ENCODE results near the gene PAAF1. TPM values are rescaled to one million over a fixed set of nuclear protein-coding genes. Genes with fewer than 3 reads are reported as not detected.

Gene PAAF1
- total and polyA plus RNA-seq, 2 experiments from 2014 or later, result 13.6 to 18.1 TPM

DNA sequence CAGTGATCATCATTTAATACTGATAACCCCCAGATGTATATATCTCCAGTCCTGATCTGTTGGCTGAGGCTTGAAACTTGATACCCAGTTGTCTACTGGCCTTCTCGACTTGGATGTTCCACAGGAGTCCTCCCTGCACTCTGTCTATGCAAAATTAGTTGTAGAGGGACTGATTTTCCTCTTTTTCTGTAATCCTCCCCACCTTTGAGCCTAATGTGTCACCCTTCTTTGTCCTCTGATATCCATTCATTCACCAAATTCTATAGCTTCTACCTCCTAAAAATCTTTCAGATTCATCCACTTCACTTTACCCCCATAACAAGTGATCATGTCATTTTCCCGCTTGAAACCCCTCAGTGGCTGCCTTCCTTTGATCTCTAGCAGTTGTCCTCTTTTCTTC is 16.6 kb upstream of the PAAF1 start:
- Mint-ChIP-seq H3K4me1 (peaks cover 7% of the 10 kb centered on the region), H3K27ac (no peak overlapping the region), H3K4me3 (no peak overlapping the region), H3K36me3 (ENCODE audit: low read depth) (peaks cover 5% of the 10 kb centered on the region; the same call in 1 of the 3 replicates), H3K9me3 (no peaks in the 10 kb centered on the region; the same call in 2 of the 3 replicates), H3K27me3 (ENCODE audit: insufficient read depth, low read depth, poor library complexity) (no peaks in the 10 kb centered on the region)
- Histone ChIP-seq H3K27ac (ENCODE audit: low read depth) (no peak overlapping the region), H3K9me2 (ENCODE audit: insufficient read depth) (no peaks in the 10 kb centered on the region), H3K27me3 (ENCODE audit: insufficient read depth) (no peaks in the 10 kb centered on the region), H4K20me1 (replicated peaks; ENCODE audit: insufficient read depth) (no peaks in the 10 kb centered on the region), H3K79me2 (replicated peaks; ENCODE audit: insufficient read depth) (no peaks in the 10 kb centered on the region), H3K36me3 (ENCODE audit: insufficient read depth) (no peaks in the 10 kb centered on the region; the same call in 1 of the 2 replicates), H3K4me3 (no peak overlapping the region), H2AFZ (no peak overlapping the region), H3F3A (replicated peaks; ENCODE audit: low read depth) (0 out of 2 replicates have a peak, but pooled peaks cover 2% of the 10 kb centered on the region), H3K4me2 (no peak overlapping the region), H3K4me1 (ENCODE audit: insufficient read depth) (no peaks in the 10 kb centered on the region)
- no peak for DNase-seq (ENCODE audit: low spot score)
- TF ChIP-seq ZNF331 (CRISPR knock-in tag; IDR thresholded peaks at IDR 0.05; ENCODE audit: low read depth) (no peak), JUNB (IDR thresholded peaks at IDR 0.05; ENCODE audit: unreplicated experiment) (no peak), EZH2 (IDR thresholded peaks at IDR 0.05; ENCODE audit: low read depth, unreplicated experiment) (no peak), CREB1 (CRISPR knock-in tag; IDR thresholded peaks at IDR 0.05; ENCODE audit: low read depth) (no peak), ZNF114 (CRISPR knock-in tag; IDR thresholded peaks at IDR 0.05) (no peak), POLR2AphosphoS5 (IDR thresholded peaks at IDR 0.05; ENCODE audit: low read depth) (no peak), EZH2phosphoT487 (IDR thresholded peaks at IDR 0.05; ENCODE audit: unreplicated experiment) (no peak), STAT1 (IDR thresholded peaks at IDR 0.05; ENCODE audit: unreplicated experiment) (no peak), NANOG (IDR thresholded peaks at IDR 0.05; ENCODE audit: borderline replicate concordance) (no peak)
- TF ChIP-seq, protein P1, sequence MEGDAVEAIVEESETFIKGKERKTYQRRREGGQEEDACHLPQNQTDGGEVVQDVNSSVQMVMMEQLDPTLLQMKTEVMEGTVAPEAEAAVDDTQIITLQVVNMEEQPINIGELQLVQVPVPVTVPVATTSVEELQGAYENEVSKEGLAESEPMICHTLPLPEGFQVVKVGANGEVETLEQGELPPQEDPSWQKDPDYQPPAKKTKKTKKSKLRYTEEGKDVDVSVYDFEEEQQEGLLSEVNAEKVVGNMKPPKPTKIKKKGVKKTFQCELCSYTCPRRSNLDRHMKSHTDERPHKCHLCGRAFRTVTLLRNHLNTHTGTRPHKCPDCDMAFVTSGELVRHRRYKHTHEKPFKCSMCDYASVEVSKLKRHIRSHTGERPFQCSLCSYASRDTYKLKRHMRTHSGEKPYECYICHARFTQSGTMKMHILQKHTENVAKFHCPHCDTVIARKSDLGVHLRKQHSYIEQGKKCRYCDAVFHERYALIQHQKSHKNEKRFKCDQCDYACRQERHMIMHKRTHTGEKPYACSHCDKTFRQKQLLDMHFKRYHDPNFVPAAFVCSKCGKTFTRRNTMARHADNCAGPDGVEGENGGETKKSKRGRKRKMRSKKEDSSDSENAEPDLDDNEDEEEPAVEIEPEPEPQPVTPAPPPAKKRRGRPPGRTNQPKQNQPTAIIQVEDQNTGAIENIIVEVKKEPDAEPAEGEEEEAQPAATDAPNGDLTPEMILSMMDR (conservative IDR thresholded peaks at IDR 0.05; ENCODE audit: low read depth in 2 of 2), result no peak
- TF ChIP-seq, protein P2, sequence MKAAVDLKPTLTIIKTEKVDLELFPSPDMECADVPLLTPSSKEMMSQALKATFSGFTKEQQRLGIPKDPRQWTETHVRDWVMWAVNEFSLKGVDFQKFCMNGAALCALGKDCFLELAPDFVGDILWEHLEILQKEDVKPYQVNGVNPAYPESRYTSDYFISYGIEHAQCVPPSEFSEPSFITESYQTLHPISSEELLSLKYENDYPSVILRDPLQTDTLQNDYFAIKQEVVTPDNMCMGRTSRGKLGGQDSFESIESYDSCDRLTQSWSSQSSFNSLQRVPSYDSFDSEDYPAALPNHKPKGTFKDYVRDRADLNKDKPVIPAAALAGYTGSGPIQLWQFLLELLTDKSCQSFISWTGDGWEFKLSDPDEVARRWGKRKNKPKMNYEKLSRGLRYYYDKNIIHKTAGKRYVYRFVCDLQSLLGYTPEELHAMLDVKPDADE (IDR thresholded peaks at IDR 0.05), result no peak
- TF ChIP-seq, protein P3, sequence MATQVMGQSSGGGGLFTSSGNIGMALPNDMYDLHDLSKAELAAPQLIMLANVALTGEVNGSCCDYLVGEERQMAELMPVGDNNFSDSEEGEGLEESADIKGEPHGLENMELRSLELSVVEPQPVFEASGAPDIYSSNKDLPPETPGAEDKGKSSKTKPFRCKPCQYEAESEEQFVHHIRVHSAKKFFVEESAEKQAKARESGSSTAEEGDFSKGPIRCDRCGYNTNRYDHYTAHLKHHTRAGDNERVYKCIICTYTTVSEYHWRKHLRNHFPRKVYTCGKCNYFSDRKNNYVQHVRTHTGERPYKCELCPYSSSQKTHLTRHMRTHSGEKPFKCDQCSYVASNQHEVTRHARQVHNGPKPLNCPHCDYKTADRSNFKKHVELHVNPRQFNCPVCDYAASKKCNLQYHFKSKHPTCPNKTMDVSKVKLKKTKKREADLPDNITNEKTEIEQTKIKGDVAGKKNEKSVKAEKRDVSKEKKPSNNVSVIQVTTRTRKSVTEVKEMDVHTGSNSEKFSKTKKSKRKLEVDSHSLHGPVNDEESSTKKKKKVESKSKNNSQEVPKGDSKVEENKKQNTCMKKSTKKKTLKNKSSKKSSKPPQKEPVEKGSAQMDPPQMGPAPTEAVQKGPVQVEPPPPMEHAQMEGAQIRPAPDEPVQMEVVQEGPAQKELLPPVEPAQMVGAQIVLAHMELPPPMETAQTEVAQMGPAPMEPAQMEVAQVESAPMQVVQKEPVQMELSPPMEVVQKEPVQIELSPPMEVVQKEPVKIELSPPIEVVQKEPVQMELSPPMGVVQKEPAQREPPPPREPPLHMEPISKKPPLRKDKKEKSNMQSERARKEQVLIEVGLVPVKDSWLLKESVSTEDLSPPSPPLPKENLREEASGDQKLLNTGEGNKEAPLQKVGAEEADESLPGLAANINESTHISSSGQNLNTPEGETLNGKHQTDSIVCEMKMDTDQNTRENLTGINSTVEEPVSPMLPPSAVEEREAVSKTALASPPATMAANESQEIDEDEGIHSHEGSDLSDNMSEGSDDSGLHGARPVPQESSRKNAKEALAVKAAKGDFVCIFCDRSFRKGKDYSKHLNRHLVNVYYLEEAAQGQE (IDR thresholded peaks at IDR 0.05; ENCODE audit: unreplicated experiment), result no peak
- TF ChIP-seq, protein P4, sequence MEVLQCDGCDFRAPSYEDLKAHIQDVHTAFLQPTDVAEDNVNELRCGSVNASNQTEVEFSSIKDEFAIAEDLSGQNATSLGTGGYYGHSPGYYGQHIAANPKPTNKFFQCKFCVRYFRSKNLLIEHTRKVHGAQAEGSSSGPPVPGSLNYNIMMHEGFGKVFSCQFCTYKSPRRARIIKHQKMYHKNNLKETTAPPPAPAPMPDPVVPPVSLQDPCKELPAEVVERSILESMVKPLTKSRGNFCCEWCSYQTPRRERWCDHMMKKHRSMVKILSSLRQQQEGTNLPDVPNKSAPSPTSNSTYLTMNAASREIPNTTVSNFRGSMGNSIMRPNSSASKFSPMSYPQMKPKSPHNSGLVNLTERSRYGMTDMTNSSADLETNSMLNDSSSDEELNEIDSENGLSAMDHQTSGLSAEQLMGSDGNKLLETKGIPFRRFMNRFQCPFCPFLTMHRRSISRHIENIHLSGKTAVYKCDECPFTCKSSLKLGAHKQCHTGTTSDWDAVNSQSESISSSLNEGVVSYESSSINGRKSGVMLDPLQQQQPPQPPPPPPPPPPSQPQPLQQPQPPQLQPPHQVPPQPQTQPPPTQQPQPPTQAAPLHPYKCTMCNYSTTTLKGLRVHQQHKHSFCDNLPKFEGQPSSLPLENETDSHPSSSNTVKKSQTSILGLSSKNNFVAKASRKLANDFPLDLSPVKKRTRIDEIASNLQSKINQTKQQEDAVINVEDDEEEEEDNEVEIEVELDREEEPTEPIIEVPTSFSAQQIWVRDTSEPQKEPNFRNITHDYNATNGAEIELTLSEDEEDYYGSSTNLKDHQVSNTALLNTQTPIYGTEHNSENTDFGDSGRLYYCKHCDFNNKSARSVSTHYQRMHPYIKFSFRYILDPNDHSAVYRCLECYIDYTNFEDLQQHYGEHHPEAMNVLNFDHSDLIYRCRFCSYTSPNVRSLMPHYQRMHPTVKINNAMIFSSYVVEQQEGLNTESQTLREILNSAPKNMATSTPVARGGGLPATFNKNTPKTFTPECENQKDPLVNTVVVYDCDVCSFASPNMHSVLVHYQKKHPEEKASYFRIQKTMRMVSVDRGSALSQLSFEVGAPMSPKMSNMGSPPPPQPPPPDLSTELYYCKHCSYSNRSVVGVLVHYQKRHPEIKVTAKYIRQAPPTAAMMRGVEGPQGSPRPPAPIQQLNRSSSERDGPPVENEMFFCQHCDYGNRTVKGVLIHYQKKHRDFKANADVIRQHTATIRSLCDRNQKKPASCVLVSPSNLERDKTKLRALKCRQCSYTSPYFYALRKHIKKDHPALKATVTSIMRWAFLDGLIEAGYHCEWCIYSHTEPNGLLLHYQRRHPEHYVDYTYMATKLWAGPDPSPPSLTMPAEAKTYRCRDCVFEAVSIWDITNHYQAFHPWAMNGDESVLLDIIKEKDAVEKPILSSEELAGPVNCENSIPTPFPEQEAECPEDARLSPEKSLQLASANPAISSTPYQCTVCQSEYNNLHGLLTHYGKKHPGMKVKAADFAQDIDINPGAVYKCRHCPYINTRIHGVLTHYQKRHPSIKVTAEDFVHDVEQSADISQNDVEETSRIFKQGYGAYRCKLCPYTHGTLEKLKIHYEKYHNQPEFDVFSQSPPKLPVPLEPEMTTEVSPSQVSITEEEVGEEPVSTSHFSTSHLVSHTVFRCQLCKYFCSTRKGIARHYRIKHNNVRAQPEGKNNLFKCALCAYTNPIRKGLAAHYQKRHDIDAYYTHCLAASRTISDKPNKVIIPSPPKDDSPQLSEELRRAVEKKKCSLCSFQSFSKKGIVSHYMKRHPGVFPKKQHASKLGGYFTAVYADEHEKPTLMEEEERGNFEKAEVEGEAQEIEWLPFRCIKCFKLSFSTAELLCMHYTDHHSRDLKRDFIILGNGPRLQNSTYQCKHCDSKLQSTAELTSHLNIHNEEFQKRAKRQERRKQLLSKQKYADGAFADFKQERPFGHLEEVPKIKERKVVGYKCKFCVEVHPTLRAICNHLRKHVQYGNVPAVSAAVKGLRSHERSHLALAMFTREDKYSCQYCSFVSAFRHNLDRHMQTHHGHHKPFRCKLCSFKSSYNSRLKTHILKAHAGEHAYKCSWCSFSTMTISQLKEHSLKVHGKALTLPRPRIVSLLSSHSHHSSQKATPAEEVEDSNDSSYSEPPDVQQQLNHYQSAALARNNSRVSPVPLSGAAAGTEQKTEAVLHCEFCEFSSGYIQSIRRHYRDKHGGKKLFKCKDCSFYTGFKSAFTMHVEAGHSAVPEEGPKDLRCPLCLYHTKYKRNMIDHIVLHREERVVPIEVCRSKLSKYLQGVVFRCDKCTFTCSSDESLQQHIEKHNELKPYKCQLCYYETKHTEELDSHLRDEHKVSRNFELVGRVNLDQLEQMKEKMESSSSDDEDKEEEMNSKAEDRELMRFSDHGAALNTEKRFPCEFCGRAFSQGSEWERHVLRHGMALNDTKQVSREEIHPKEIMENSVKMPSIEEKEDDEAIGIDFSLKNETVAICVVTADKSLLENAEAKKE (CRISPR knock-in tag; IDR thresholded peaks at IDR 0.05), result no peak
- no peak for ATAC-seq
